HPDE6-E6E7 (cell line): ENCODE measurements around the gene IQCH.
A peak's percentile ranks its signal among the peaks of the same experiment; 100 is the strongest.
"Not testable (repeated sequence)": the region's sequence is repeated elsewhere in the genome, so short reads cannot be mapped to it uniquely, and the experiment has no call there.

Experiments
- DNase-seq: peaks from one replicate; pipeline ENCODE4 v3.0.0; 2011; ENCODE audit warnings: missing footprints; ENCODE audit errors: extremely low spot score

The IQCH gene

GRCh38 chr15:67436351-67437250, 182.0 kb downstream of the IQCH start:
- DNase-seq = not testable (repeated sequence)

GRCh38 chr15:67444100-67444499, 189.5 kb downstream of the IQCH start:
- DNase-seq = no peak

- no peak for DNase-seq
Measured at GRCh38 chr15:67446449-67446848, 191.9 kb downstream of the IQCH start.

- DNase-seq = not testable (repeated sequence)
Measured at GRCh38 chr15:67448372-67448771, 193.8 kb downstream of the IQCH start.

- DNase-seq = not testable (repeated sequence)
Measured at GRCh38 chr15:67453703-67454102, 199.1 kb downstream of the IQCH start.

- peak; percentile 69 for DNase-seq
Measured at GRCh38 chr15:67456677-67457529, 202.3 kb downstream of the IQCH start.

GRCh38 chr15:67458331-67459029, 203.9 kb downstream of the IQCH start:
- DNase-seq = no peak

- DNase-seq = no peak
Measured at GRCh38 chr15:67460521-67460920, 205.9 kb downstream of the IQCH start.

- DNase-seq = no peak
Measured at GRCh38 chr15:67461735-67462134, 207.1 kb downstream of the IQCH start.

GRCh38 chr15:67462875-67463274, 208.3 kb downstream of the IQCH start:
- DNase-seq = no peak

GRCh38 chr15:67463488-67463887, 208.9 kb downstream of the IQCH start:
- no peak for DNase-seq

- DNase-seq = no peak
Measured at GRCh38 chr15:67465196-67465952, 210.8 kb downstream of the IQCH start.

GRCh38 chr15:67468416-67468815, 213.8 kb downstream of the IQCH start:
- no peak for DNase-seq

GRCh38 chr15:67469680-67470079, 215.1 kb downstream of the IQCH start:
- DNase-seq = no peak

GRCh38 chr15:67472957-67473356, 218.4 kb downstream of the IQCH start:
- no peak for DNase-seq

- no peak for DNase-seq
Measured at GRCh38 chr15:67474405-67475110, 220.0 kb downstream of the IQCH start.

GRCh38 chr15:67479781-67480505, 225.4 kb downstream of the IQCH start:
- DNase-seq = no peak

- DNase-seq = no peak
Measured at GRCh38 chr15:67480741-67481140, 226.2 kb downstream of the IQCH start.

- DNase-seq = no peak
Measured at GRCh38 chr15:67481680-67482079, 227.1 kb downstream of the IQCH start.

- no peak for DNase-seq
Measured at GRCh38 chr15:67495585-67495984, 241.0 kb downstream of the IQCH start.
